Esophagus squamous epithelium (tissue), 4 donors: ENCODE results near the gene RSPO3.

Experiments used
- CTCF ChIP-seq, 6 experiments: fragments of 450-650 bp in 4 of 6; fragments of 200-600 bp in 2 of 6; sonication (generic) in 2 of 6; IDR thresholded peaks; one replicate each; pipeline ENCODE4 v1.5.1; 2016 to 2019; ENCODE audit warnings: antibody characterized with exemption in 6 of 6, mild to moderate bottlenecking in 4 of 6, moderate library complexity in 4 of 6
- POLR2A ChIP-seq, 4 donors: fragments of 450-650 bp; IDR thresholded peaks; one replicate each; pipeline ENCODE4 v1.6.1; 2017; ENCODE audit warnings: antibody characterized with exemption in 4 of 4, mild to moderate bottlenecking in 4 of 4, moderate library complexity in 3 of 4

GRCh38 chr6:127100510-127101140, 17.8 kb upstream of the RSPO3 start:
- peak in 1 of 6 experiments; percentile 6 for TF ChIP-seq CTCF (IDR thresholded peaks at IDR 0.05)
- no peak for TF ChIP-seq POLR2A (IDR thresholded peaks at IDR 0.05)
